GM23338 (cell line): ENCODE results near the gene CRTC1.

Source experiments
- EZH2phosphoT487 ChIP-seq: fragments of 200-600 bp; sonication (generic); IDR thresholded peaks from one replicate; pipeline ENCODE4 v1.8.1; 2018; ENCODE audit warnings: antibody characterized with exemption; ENCODE audit not compliant: unreplicated experiment
- POLR2AphosphoS5 ChIP-seq: IDR thresholded peaks from 2 replicates; pipeline ENCODE4 v1.6.1; 2016; ENCODE audit warnings: antibody characterized with exemption, low read depth
- TF ChIP-seq, protein P1 (sequence below), 2 experiments: fragments of 200-600 bp in 1 of 2; sonication (generic) in 1 of 2; conservative IDR thresholded peaks; 2 replicates each; pipeline versions ENCODE4 v1.5.1 to v1.6.1; 2016 to 2017; ENCODE audit warnings: antibody characterized with exemption in 2 of 2, low read depth in 2 of 2, mild to moderate bottlenecking in 2 of 2, moderate library complexity in 1 of 2

DNA sequence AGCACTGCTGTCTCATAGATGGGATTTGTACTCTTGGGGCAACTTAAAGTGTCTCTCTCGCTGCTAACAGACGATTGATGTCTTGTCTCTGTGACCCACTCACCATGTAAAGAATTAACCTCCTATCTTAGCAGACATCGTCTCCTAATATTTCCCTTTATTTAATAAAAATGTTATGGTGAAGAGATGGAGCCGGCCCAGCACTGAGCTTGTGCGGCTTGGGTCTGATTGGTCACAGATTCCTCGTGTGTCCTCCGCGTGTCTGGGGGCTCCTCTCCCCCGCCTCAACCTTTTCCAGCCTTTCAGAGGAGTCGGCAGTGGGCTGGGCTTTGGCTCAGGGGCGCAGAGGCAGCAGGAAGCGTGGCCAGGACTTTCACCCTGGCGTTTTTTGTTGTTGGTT, 13.2 kb upstream of the CRTC1 start:
- TF ChIP-seq, protein P1, sequence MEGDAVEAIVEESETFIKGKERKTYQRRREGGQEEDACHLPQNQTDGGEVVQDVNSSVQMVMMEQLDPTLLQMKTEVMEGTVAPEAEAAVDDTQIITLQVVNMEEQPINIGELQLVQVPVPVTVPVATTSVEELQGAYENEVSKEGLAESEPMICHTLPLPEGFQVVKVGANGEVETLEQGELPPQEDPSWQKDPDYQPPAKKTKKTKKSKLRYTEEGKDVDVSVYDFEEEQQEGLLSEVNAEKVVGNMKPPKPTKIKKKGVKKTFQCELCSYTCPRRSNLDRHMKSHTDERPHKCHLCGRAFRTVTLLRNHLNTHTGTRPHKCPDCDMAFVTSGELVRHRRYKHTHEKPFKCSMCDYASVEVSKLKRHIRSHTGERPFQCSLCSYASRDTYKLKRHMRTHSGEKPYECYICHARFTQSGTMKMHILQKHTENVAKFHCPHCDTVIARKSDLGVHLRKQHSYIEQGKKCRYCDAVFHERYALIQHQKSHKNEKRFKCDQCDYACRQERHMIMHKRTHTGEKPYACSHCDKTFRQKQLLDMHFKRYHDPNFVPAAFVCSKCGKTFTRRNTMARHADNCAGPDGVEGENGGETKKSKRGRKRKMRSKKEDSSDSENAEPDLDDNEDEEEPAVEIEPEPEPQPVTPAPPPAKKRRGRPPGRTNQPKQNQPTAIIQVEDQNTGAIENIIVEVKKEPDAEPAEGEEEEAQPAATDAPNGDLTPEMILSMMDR (conservative IDR thresholded peaks at IDR 0.05; ENCODE audit: low read depth in 2 of 2) = no peak
- TF ChIP-seq POLR2AphosphoS5 = no peak
- TF ChIP-seq EZH2phosphoT487 = no peak
